Ovary (tissue), 3 donors: Measurements from ENCODE around the gene SRSF5.

Experiments
- CTCF ChIP-seq, 3 donors: fragments of 450-650 bp in 2 of 3; fragments of 200-600 bp in 1 of 3; IDR thresholded peaks; one replicate each; pipeline versions ENCODE4 v1.5.1 to v1.8.0; 2016 to 2022; ENCODE audit warnings: antibody characterized with exemption in 3 of 3, mild to moderate bottlenecking in 1 of 3
- POLR2A ChIP-seq: fragments of 450-650 bp; IDR thresholded peaks from one replicate; pipeline ENCODE4 v1.6.1; 2017; ENCODE audit warnings: antibody characterized with exemption, mild to moderate bottlenecking, moderate library complexity
- donor health status: DM: no; HTN: no; CAD: no.

- TF ChIP-seq CTCF (IDR thresholded peaks at IDR 0.05) (no peak), POLR2A (no peak)
Measured at GRCh38 chr14:69763761-69764510, 3.0 kb upstream of the SRSF5 start.
